HG03460 (cell line): Measurements from ENCODE around the gene IL1RAPL1.

ENCODE experiments used
- ATAC-seq: cut with Tn5 transposase; IDR thresholded peaks from one replicate; pipeline ENCODE4 v1.9.1; 2021; ENCODE audit not compliant: unreplicated experiment

The IL1RAPL1 gene

GRCh38 chrX:29376584-29376983, 789.3 kb downstream of the IL1RAPL1 start:
- no peak for ATAC-seq

- no peak for ATAC-seq
These were observed 795.6 kb downstream of the IL1RAPL1 start for GRCh38 chrX:29382811-29383210.

GRCh38 chrX:29388509-29388908, 801.3 kb downstream of the IL1RAPL1 start:
- ATAC-seq, result no peak

- no peak for ATAC-seq
These were observed 810.3 kb downstream of the IL1RAPL1 start for GRCh38 chrX:29397506-29397905.

GRCh38 chrX:29407357-29407756, 820.1 kb downstream of the IL1RAPL1 start:
- ATAC-seq, result no peak

GRCh38 chrX:29419774-29420553, 832.7 kb downstream of the IL1RAPL1 start:
- ATAC-seq, result no peak

- ATAC-seq, result no peak
These were observed 834.8 kb downstream of the IL1RAPL1 start for GRCh38 chrX:29422034-29422433.

GRCh38 chrX:29431895-29432294, 844.6 kb downstream of the IL1RAPL1 start:
- ATAC-seq, result no peak

- no peak for ATAC-seq
These were observed 845.3 kb downstream of the IL1RAPL1 start for GRCh38 chrX:29432534-29432933.

GRCh38 chrX:29434939-29435338, 847.7 kb downstream of the IL1RAPL1 start:
- ATAC-seq, result no peak

GRCh38 chrX:29435396-29435795, 848.1 kb downstream of the IL1RAPL1 start:
- ATAC-seq, result no peak

- no peak for ATAC-seq
These were observed 860.6 kb downstream of the IL1RAPL1 start for GRCh38 chrX:29447867-29448266.

GRCh38 chrX:29453333-29453732, 866.1 kb downstream of the IL1RAPL1 start:
- ATAC-seq, result no peak

- no peak for ATAC-seq
These were observed 868.5 kb downstream of the IL1RAPL1 start for GRCh38 chrX:29455702-29456101.

GRCh38 chrX:29461039-29461438, 873.8 kb downstream of the IL1RAPL1 start:
- no peak for ATAC-seq

GRCh38 chrX:29466456-29466855, 879.2 kb downstream of the IL1RAPL1 start:
- ATAC-seq, result no peak

GRCh38 chrX:29468911-29469494, 881.8 kb downstream of the IL1RAPL1 start:
- ATAC-seq, result no peak

GRCh38 chrX:29470030-29470429, 882.8 kb downstream of the IL1RAPL1 start:
- no peak for ATAC-seq

GRCh38 chrX:29471829-29472228, 884.6 kb downstream of the IL1RAPL1 start:
- ATAC-seq, result no peak

- ATAC-seq, result peak; percentile 39
These were observed 890.6 kb downstream of the IL1RAPL1 start for GRCh38 chrX:29477878-29478277.

- ATAC-seq, result peak; percentile 88
These were observed 891.3 kb downstream of the IL1RAPL1 start for GRCh38 chrX:29478336-29479069.

- no peak for ATAC-seq
These were observed 900.0 kb downstream of the IL1RAPL1 start for GRCh38 chrX:29487214-29487613.
